A673 (cell line): Measurements from ENCODE around the gene ANXA11. TPM values are rescaled to one million over a fixed set of nuclear protein-coding genes. Genes with fewer than 3 reads are reported as not detected.

Source experiments
- BruUV-seq: library from RNA; stranded (reverse); fragments of 400-500 nt; replicated peaks from 2 replicates; lab custom pipeline; 2021; lab: Mats Ljungman, UMichigan
- CTCF ChIA-PET: fragments of 300-600 bp; sonication (Branson Sonifier 250); formaldehyde crosslinking; loops from one replicate; lab custom pipeline; 2022; ENCODE audit warnings: antibody characterized with exemption; lab: Charles Lee
- POLR2A ChIA-PET: fragments of 300-600 bp; sonication (Branson Sonifier 250); formaldehyde crosslinking; loops from one replicate; lab custom pipeline; 2022; ENCODE audit warnings: antibody characterized with exemption; ENCODE audit not compliant: low non-redundant PET; lab: Charles Lee
- DNase-seq: peaks from one replicate; pipeline ENCODE4 v3.0.0-alpha.2; 2015; ENCODE audit warnings: low spot score
- H3K27ac ChIP-seq: fragments of 200-600 bp; sonication (generic); 2 replicates; pipeline ENCODE4 v1.5.1; 2016; ENCODE audit warnings: mixed run types, low read depth, mild to moderate bottlenecking, mixed read lengths, antibody characterized with exemption, low read length; ENCODE audit not compliant: poor library complexity, severe bottlenecking
- H3K27me3 ChIP-seq: fragments of 200-600 bp; sonication (generic); replicated peaks from 2 replicates; pipeline ENCODE4 v1.6.1; 2017; ENCODE audit warnings: mixed run types, low read depth, mild to moderate bottlenecking, mixed read lengths, antibody characterized with exemption, low read length; ENCODE audit not compliant: insufficient read depth, poor library complexity
- H3K36me3 ChIP-seq: fragments of 200-600 bp; sonication (generic); 2 replicates; pipeline ENCODE4 v1.6.1; 2016; ENCODE audit warnings: mixed run types, mild to moderate bottlenecking, mixed read lengths, antibody characterized with exemption, low read length; ENCODE audit not compliant: insufficient read depth, poor library complexity, severe bottlenecking
- H3K4me1 ChIP-seq: fragments of 200-600 bp; sonication (generic); 2 replicates; pipeline ENCODE4 v1.6.1; 2017; ENCODE audit warnings: mixed run types, mild to moderate bottlenecking, mixed read lengths, antibody characterized with exemption, low read length; ENCODE audit not compliant: insufficient read depth, poor library complexity, severe bottlenecking
- H3K4me3 ChIP-seq: fragments of 200-600 bp; sonication (generic); 2 replicates; pipeline ENCODE4 v1.5.1; 2016; ENCODE audit warnings: low read depth, mixed run types, mild to moderate bottlenecking, mixed read lengths, low read length; ENCODE audit not compliant: poor library complexity, severe bottlenecking
- H3K9me3 ChIP-seq: fragments of 200-600 bp; sonication (generic); 2 replicates; pipeline ENCODE4 v1.6.1; 2016; ENCODE audit warnings: mixed run types, low read depth, mild to moderate bottlenecking, mixed read lengths, antibody characterized with exemption, low read length; ENCODE audit not compliant: poor library complexity, severe bottlenecking
- CTCF ChIP-seq: fragments of 300-800, 200-600 bp; sonication (generic); conservative IDR thresholded peaks from 2 replicates; pipeline ENCODE4 v1.5.1; 2017; ENCODE audit warnings: low read depth, mild to moderate bottlenecking, antibody characterized with exemption, low read length, moderate library complexity, mixed read lengths
- EZH2 ChIP-seq: fragments of 200-600 bp; sonication (generic); IDR thresholded peaks from 2 replicates; pipeline ENCODE4 v1.6.1; 2017; ENCODE audit warnings: borderline replicate concordance, low read depth, mild to moderate bottlenecking, mixed read lengths, antibody characterized with exemption, low read length; ENCODE audit not compliant: poor library complexity, severe bottlenecking
- intact Hi-C: fragments of 100-400 bp; cut with micrococcal nuclease; formaldehyde crosslinking; loops from one replicate; pipeline ENCODE4 v1.10.0; 2022; ENCODE audit not compliant: unreplicated experiment
- total RNA-seq: library from RNA; stranded (reverse); gene quantifications from 2 replicates; pipeline ENCODE4 v1.2.3, GENCODE V29; 2021

ANXA11 gene
- total RNA-seq, 1 experiment from 2014 or later = 119 TPM

DNA sequence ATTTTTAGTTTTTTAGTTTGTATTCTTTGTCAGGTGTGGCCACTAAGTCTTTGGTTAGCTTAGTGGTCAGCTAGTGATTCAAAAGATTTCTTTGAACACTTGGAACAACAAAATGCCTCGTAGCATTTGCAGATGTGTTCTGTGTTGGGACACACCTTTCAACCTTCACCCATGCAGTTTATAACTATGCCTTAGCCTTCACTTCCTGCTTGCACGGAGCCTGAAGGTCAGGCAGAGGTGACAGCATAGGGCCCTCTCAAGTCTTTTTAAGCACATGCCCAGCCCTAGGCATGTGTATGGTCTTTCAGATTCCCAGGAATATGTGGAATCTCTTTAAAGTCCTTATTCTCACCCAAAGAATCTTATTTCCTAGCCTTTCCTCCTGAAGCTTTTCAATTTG is 55.2 kb downstream of the ANXA11 start:
- ChIA-PET POLR2A (no interaction called here), CTCF (no interaction called here)
- H3K9me3 ChIP-seq = peaks cover 5% of the 10 kb centered on the region
- no peak overlapping the region for H3K4me3 ChIP-seq
- no TSS peak for BruUV-seq
- no peaks in the 10 kb centered on the region for H3K27me3 ChIP-seq
- no peak overlapping the region for H3K27ac ChIP-seq
- TF ChIP-seq EZH2 = no peak
- no peak for TF ChIP-seq CTCF
- intact Hi-C loops = no loop called here
- no peak for DNase-seq
- H3K4me1 ChIP-seq = no peaks in the 10 kb centered on the region
- peaks cover 10% of the 10 kb centered on the region for H3K36me3 ChIP-seq

DNA sequence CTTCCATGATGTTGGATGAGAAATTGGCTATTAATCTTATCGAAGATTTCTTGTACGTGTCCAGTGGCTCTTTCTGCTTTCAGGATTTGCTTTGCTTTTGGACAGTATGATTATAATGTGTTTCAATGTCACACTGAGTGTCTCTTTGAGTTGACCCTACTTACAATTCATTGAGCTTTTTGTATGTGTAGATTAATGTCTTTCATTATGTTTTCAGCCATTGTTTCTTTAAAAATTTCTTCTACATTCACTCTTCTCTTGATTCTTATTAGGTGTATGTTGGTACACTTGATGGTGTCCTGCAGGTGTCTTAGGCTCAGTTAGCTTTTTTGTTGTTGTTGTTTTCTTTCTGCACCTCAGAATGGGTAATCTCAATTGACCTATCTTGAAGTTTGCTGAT is 56.2 kb downstream of the ANXA11 start:
- intact Hi-C loops = no loop called here
- ChIA-PET CTCF (no interaction called here), POLR2A (no interaction called here)

GRCh38 chr10:80148166-80148805 is 57.1 kb downstream of the ANXA11 start:
- POLR2A ChIA-PET = no interaction called here
- no peak for TF ChIP-seq CTCF
- TF ChIP-seq EZH2 = no peak
- intact Hi-C loops = no loop called here
- no peak for DNase-seq
- Histone ChIP-seq H3K4me3 (no peak overlapping the region), H3K4me1 (peaks cover 8% of the 10 kb centered on the region), H3K27ac (no peak overlapping the region), H3K36me3 (peaks cover 7% of the 10 kb centered on the region), H3K27me3 (no peaks in the 10 kb centered on the region), H3K9me3 (peaks cover 5% of the 10 kb centered on the region)
- no TSS peak for BruUV-seq
- CTCF ChIA-PET = no interaction called here

More for the DNA sequence above, 56.2 kb downstream of the ANXA11 start:
- TF ChIP-seq CTCF (no peak), EZH2 (no peak)
- Histone ChIP-seq H3K4me3 (no peak overlapping the region), H3K36me3 (peaks cover 7% of the 10 kb centered on the region), H3K27me3 (no peaks in the 10 kb centered on the region), H3K4me1 (peaks cover 6% of the 10 kb centered on the region), H3K9me3 (peaks cover 5% of the 10 kb centered on the region), H3K27ac (no peak overlapping the region)
- DNase-seq = no peak
- BruUV-seq = no TSS peak
